ENCODE results near the gene OAS2.

OAS2 gene

DNA sequence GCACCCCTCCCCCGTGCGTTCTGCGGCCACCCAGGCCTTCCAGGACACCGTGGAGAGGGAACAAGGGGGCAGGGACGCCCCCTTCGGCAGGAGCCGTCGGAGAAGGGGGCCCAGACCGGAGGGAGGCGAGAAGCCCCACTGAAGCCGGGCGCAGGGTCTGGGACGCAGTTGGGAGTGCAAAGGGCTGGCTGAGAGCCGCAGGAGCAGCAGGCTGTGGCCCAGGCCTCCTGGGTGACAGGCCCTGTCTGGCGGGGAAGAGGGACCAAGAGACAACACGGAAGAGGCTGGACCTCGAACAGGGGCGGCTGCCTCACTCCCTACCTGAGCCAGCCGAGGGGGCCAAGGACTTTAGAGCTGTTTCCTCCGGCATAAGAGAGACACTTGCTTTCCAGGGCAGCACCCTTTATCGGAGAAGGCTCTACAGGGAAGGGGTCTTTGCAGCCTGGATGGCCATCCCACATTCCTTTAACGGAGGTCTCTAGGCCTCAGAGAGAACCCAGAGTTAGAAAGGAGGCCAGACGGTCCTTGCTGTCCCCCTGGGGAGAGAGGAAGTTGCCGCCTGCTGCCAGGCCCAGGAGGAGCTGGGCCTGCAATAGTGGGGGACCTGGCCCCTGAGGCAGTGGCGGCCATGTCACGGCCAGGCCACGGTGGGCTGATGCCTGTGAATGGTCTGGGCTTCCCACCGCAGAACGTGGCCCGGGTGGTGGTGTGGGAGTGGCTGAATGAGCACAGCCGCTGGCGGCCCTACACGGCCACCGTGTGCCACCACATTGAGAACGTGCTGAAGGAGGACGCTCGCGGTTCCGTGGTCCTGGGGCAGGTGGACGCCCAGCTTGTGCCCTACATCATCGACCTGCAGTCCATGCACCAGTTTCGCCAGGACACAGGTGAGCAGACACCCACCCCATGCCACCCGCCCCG, 79.5 kb downstream of the OAS2 start:
- no peak for DNase-seq (ENCODE audit: low read depth in 2 of 2)

DNA sequence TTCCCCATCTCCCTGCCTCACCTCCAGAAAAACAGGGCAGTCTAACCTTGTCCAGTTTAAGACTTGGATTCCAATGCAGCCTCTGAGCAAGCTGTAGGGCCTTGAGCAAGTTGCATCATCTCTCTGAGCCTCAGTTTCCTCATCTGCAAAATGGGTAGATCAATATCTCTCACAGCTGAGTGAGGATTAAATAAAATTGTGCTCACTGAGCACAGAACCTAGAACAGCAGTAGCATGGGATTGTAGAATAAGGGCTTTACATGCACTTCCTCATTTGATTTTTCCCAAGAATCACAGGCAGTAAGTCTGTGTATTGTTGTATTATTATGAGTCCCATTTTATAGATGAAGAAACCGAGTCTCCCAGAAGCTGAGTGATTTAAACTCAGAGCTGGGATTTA, 80.2 kb downstream of the OAS2 start:
- DNase-seq (ENCODE audit: low read depth in 2 of 2) = no peak

DNA sequence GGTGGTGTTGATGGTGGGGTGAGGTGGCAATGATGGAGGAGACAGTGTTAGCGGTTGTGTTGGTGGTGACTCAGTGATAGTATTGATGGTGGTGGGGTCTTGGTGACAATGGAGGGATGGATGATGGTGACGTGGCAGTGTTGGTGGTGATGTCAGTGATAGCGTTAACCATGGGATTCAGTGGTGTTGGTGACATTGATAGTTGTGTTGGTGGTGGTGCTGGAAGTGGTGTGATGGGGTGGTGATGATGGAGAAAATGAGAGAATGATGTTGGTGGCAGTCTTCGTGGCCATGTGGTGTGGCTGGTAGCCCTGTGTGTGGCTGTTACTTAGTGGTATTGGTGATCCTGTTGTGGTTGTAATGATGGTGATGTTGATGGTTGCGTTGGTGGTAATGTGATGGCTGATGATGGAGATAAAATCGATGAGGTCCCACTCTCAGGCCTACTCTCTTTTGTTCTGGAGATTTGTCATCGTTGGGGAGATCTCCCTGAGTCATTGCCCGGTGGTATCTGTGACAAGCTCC, 80.8 kb downstream of the OAS2 start:
- no peak for DNase-seq (ENCODE audit: low read depth in 2 of 2)

DNA sequence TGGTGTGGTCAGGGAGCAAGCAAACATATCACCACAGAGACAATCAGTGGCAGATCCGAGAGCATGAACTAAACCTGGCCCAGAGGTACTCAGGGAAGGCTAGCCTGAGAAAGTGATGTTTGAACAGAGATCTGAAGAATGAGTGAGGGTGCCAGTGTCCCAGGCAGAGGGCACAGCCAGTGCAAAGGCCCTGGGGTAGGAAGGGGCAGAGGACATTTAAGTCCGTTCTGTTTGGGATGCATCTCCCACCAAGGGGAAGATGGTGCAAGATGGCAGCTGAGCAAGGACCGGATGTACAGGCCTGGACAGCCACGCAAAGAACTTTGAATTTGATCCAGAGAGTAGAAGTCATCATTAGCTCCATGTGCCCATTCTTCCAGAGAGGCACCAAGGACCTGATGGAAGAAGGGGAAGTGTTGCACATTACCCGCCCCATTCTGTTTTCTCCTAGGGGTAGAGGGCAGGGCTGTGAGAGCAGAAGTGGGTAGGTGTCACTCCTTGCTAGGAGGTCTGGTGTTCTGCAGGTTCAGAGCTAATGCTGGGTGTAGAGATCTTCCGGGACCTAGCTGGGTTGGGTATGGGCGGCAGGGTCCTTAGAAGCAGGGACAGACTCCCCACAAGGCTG, 82.1 kb downstream of the OAS2 start:
- no peak for DNase-seq (ENCODE audit: low read depth in 2 of 2)

DNA sequence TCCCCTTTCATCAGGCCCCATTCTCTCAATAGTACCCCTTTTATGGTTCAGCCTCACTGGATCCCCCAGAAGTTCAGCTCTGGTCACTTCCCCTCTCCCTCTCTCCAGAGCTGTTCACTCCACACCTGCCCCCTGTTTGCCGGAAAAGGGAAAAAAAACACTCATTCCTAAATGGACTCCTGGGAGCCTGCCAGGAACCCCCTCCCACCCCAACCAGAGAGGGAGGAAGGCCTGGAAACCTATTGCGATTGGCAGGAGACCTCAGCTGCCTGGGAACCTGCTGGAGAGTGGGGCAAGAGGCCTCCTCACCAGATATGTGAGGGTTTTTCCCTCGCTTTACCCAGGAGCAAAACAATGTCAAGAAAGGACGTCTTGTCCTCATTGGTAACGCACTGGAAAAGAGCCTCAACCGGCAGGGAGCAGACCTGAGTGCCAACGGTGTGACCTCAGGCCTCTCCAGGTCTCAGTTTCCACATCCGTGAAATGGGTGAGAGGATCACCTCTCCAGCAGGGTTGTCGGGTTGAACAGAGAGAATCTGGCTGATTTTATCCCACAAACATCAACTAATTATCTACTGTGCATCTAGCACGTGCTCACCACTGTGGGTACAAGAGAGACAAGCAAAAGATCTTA, 82.9 kb downstream of the OAS2 start:
- DNase-seq (ENCODE audit: low read depth in 2 of 2) = no peak
